GM20000 (cell line): Measurements from ENCODE around the gene NRG3.

Experiments
- DNase-seq: peaks from one replicate; pipeline ENCODE4 v3.0.0; 2012; ENCODE audit warnings: low spot score
- CTCF ChIP-seq: IDR thresholded peaks from 2 replicates; pipeline ENCODE4 v1.5.1; 2012; ENCODE audit warnings: mild to moderate bottlenecking, control low read depth; ENCODE audit errors: extremely low read depth, missing control alignments

Gene NRG3

GRCh38 chr10:81872206-81872862 is 2.7 kb upstream of the NRG3 start:
- DNase-seq: no peak
- TF ChIP-seq CTCF: no peak

GRCh38 chr10:81873231-81873931 is 1.6 kb upstream of the NRG3 start:
- TF ChIP-seq CTCF: no peak
- no peak for DNase-seq

GRCh38 chr10:81873932-81874816 is 820 bp upstream of the NRG3 start:
- peak; percentile 46 for DNase-seq
- TF ChIP-seq CTCF: no peak

GRCh38 chr10:81875467-81876252 is 666 bp downstream of the NRG3 start:
- peak; percentile 32 for DNase-seq
- TF ChIP-seq CTCF: no peak

- no peak for TF ChIP-seq CTCF
- DNase-seq: no peak
Observed at GRCh38 chr10:81876253-81877077, 1.5 kb downstream of the NRG3 start.

GRCh38 chr10:81877596-81877995 is 2.6 kb downstream of the NRG3 start:
- no peak for DNase-seq
- TF ChIP-seq CTCF: no peak
